Thyroid gland (tissue), 4 donors: ENCODE data around the gene ERAL1. TPM values are rescaled to one million over a fixed set of nuclear protein-coding genes. Genes with fewer than 3 reads are reported as not detected.

ENCODE experiments used
- DNase-seq, 2 donors: peaks; one replicate each; pipeline ENCODE4 v3.0.0-alpha.2; 2019
- H3K27ac ChIP-seq, 3 donors: fragments of 200-600 bp; sonication (generic); 1 replicate in 2 of 3; 2 replicates in 1 of 3; pipeline ENCODE4 v1.5.1; 2016 to 2019; ENCODE audit warnings: mild to moderate bottlenecking in 1 of 3, moderate library complexity in 1 of 3
- H3K27me3 ChIP-seq: fragments of 200-600 bp; sonication (generic); one replicate; pipeline ENCODE4 v1.5.1; 2019
- H3K36me3 ChIP-seq, 2 donors: fragments of 200-600 bp; sonication (generic); one replicate each; pipeline ENCODE4 v1.5.1; 2016 to 2019
- H3K4me1 ChIP-seq, 2 donors: fragments of 200-600 bp; sonication (generic); one replicate each; pipeline ENCODE4 v1.5.1; 2017 to 2019
- H3K4me3 ChIP-seq, 3 donors: fragments of 200-600 bp; sonication (generic); replicated peaks in 1 of 3; 1 replicate in 2 of 3; 2 replicates in 1 of 3; pipeline ENCODE4 v1.5.1; 2016; ENCODE audit warnings: mild to moderate bottlenecking in 1 of 3
- H3K9me3 ChIP-seq: fragments of 200-600 bp; sonication (generic); one replicate; pipeline ENCODE4 v1.5.1; 2017
- CTCF ChIP-seq, 6 experiments: fragments of 200-600 bp in 3 of 6; fragments of 450-650 bp in 3 of 6; sonication (generic) in 3 of 6; IDR thresholded peaks; one replicate each; pipeline ENCODE4 v1.5.1; 2016 to 2019; ENCODE audit warnings: antibody characterized with exemption in 6 of 6, mild to moderate bottlenecking in 2 of 6, inconsistent platforms in 1 of 6, moderate library complexity in 1 of 6
- POLR2A ChIP-seq, 2 donors: fragments of 450-650 bp; IDR thresholded peaks; one replicate each; pipeline ENCODE4 v1.6.1; 2017; ENCODE audit warnings: antibody characterized with exemption in 2 of 2, mild to moderate bottlenecking in 2 of 2, moderate library complexity in 1 of 2
- WGBS, 2 donors: methylation state at CpG; one replicate each; pipeline ENCODE4 v1.1.5; 2017; 5-methylcytosine and 5-hydroxymethylcytosine counted together
- intact Hi-C: fragments of 100-400 bp; cut with DNase I; formaldehyde crosslinking; loops from one replicate; pipeline ENCODE4 v1.15.1; 2023
- total RNA-seq, 4 donors: library from RNA; depleted of rRNA; stranded (reverse); fragments of >200 nt; gene quantifications; one replicate each; pipeline ENCODE4 v1.2.3, GENCODE V29; 2016

ERAL1 gene
- total RNA-seq, 4 donors from 2014 or later = 23.1 to 59.3 (median 41.2) TPM

DNA sequence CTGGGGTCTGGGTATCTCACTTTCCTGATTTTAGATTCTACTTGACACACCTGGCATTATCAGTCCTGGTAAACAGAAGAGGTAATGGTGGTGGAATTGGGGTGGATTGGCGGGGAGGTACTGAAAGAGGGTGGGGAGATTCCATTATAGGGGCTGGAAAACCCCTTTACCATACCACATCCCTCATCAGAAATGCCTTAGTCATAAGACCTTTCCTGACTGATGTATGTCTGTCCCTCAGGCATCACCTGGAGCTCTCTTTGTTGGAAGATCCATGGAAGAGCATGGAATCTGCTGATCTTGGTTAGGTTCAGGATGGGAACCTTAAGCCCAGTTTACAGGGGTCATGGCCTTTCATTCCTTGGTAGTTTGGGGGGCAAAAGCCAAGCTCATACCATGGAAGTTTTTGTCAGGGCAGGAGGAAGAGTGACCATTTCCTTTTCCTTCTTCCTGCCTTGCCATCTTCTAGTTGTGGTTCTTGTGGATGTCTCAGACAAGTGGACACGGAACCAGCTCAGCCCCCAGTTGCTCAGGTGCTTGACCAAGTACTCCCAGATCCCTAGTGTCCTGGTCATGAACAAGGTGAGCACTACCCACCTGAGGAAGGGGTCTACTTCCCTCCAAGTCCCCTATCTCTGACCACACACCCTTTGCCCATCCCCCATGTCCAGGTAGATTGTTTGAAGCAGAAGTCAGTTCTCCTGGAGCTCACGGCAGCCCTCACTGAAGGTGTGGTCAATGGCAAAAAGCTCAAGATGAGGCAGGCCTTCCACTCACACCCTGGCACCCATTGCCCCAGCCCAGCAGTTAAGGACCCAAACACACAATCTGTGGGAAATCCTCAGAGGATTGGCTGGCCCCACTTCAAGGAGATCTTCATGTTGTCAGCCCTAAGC, 3.3 kb downstream of the ERAL1 start:
- H3K27me3 ChIP-seq = no peaks in the 10 kb centered on the region
- no peaks in the 10 kb centered on the region for H3K9me3 ChIP-seq
- H3K36me3 ChIP-seq = peaks cover 17 to 18% of the 10 kb centered on the region in 2 donors
- no peak overlapping the region for H3K4me3 ChIP-seq
- TF ChIP-seq CTCF (IDR thresholded peaks at IDR 0.05) (no peak), POLR2A (IDR thresholded peaks at IDR 0.05) (no peak)
- no peak overlapping the region for H3K27ac ChIP-seq
- intact Hi-C loops = loop anchor here (10.0 kb wide), 1 partner anchor 93 kb away; no protein-coding TSS in a partner anchor
- WGBS, 2 donors = 93 to 100% methylated on average over 3 of the region's 3 CpGs
- H3K4me1 ChIP-seq = peaks cover 3 to 9% of the 10 kb centered on the region in 2 donors
- no peak for DNase-seq

DNA sequence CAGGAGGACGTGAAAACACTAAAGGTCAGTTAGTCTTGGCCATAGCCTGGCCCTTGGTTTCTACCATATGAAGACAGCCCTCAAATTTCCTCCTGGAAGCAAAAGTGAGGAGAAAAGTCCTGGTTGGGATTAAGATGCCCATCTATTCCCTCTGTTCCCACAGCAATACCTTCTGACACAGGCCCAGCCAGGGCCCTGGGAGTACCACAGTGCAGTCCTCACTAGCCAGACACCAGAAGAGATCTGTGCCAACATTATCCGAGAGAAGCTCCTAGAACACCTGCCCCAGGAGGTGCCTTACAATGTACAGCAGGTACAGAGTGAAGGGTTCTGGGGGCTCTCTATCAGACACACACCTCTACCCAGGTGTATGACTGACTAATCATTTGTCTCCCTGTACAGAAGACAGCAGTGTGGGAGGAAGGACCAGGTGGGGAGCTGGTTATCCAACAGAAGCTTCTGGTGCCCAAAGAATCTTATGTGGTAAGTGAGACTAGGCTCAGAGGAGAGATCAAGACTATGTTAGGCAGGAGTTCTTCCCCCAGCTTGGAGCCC, 4.1 kb downstream of the ERAL1 start:
- TF ChIP-seq POLR2A (IDR thresholded peaks at IDR 0.05) (no peak), CTCF (IDR thresholded peaks at IDR 0.05) (no peak)
- no peak for DNase-seq
- intact Hi-C loops = loop anchor here (10.0 kb wide), 1 partner anchor 94 kb away; no protein-coding TSS in a partner anchor
- Histone ChIP-seq H3K27ac (no peak overlapping the region), H3K4me1 (peaks cover 3 to 9% of the 10 kb centered on the region in 2 donors), H3K9me3 (no peaks in the 10 kb centered on the region), H3K36me3 (peaks cover 17 to 18% of the 10 kb centered on the region in 2 donors), H3K27me3 (no peaks in the 10 kb centered on the region), H3K4me3 (no peak overlapping the region)
- 46 to 67% methylated on average over 1 to 2 of the region's 2 CpGs for WGBS, 2 donors

GRCh38 chr17:28860363-28860808, 5.6 kb downstream of the ERAL1 start:
- no peak for TF ChIP-seq POLR2A (IDR thresholded peaks at IDR 0.05)
- TF ChIP-seq CTCF (IDR thresholded peaks at IDR 0.05) = no peak
- DNase-seq = no peak
- Histone ChIP-seq H3K4me3 (no peak overlapping the region), H3K27me3 (no peaks in the 10 kb centered on the region), H3K27ac (no peak overlapping the region), H3K4me1 (peaks cover 0 to 3% of the 10 kb centered on the region in 2 donors), H3K9me3 (no peaks in the 10 kb centered on the region), H3K36me3 (peaks cover 17 to 18% of the 10 kb centered on the region in 2 donors)
- WGBS, 2 donors = 95 to 96% methylated on average over 4 of the region's 4 CpGs
- intact Hi-C loops = no loop called here

DNA sequence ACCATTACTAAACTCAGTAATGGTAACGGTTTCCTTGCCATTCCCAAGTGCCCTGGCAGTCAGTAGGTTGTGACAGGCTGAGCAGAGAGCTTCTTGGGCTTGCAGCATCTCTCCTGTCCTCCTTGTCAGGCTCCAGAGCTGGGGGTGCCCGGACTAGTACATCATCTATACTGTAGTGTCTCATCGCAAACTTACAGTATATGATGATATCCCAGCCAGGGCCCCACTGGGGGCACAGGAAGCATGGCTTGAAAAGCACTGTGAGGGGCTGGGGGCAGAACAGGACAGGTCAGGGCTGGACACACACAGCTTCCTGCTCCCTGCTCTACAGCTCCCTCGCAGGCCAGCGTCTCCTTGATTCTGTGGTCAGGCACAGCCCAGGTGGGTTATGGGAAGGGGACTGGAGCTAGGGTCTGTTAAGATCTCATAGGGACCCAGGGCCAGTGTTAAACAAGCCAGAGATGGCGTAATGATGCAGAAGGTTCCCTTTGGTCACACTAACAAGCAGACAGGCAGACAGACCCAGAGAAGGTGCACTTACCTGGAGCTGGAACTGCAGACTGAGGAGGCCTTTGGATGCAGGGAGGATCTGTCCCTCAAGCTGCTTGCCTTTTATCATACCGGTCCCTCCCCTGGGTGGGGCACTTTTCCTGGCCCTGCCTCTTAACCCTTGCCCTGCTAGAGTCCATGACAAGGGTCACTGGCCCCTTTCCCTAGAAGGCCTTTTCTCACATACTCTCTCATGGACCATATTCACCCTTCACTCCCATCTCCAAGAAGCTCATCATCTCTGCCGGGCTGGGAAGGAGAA, 6.8 kb downstream of the ERAL1 start:
- TF ChIP-seq CTCF (IDR thresholded peaks at IDR 0.05) (no peak), POLR2A (IDR thresholded peaks at IDR 0.05) (no peak)
- WGBS, 2 donors = 69 to 72% methylated on average over 8 of the region's 8 CpGs
- intact Hi-C loops = no loop called here
- Histone ChIP-seq H3K9me3 (no peaks in the 10 kb centered on the region), H3K27me3 (no peaks in the 10 kb centered on the region), H3K4me3 (no peak overlapping the region), H3K4me1 (no peaks in the 10 kb centered on the region), H3K27ac (no peak overlapping the region), H3K36me3 (peaks cover 17 to 18% of the 10 kb centered on the region in 2 donors)
- no peak for DNase-seq
